Measurements from ENCODE around the gene RBCK1. TPM values are rescaled to one million over a fixed set of nuclear protein-coding genes. Genes with fewer than 3 reads are reported as not detected.

Gene RBCK1
- total and polyA plus RNA-seq, 9 of the 15 experiments (the other 6 are each of a cell fraction or from before 2014, with no cell fraction given), result 5.9 to 59.3 (median 26.5) TPM

DNA sequence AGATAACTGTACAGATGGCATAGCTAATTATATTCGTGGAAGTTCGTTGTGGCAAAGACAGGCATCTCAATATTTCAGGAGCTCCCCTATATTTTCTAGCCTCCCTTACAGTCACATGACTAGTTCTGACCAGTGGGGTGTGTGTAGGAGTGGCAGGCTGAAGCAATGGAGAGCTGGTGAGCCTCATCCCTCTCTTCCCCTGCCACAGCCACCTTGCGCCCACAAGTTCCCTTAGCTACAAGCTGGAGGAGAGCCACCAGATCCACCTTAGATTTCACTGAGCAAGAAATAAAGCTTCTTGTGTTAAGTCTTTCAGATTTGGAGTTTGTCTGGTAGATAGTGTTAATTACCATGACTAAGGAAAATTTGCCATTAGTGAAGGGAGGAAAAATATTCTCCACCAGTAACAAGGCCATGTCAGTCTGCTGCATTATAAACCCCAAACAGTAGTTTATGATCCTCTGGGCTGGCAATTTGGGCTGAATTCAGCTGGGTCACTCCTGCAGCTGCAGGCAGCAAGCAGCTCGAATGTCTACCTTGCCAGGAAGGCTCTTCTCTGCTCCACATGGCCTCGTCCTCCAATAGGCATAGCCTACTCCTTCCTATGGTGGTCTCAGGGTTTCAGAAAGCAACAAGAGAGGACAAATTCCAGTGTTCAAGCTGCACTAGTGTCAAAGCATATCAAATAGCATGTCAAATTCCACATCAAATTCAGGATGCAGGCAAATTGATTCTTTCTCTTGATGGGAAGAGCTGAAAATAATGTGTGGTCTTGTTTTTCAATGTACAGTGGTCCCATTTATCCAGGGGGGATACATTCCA is 7.4 kb upstream of the RBCK1 start (continued):
- TF ChIP-seq, protein P1, sequence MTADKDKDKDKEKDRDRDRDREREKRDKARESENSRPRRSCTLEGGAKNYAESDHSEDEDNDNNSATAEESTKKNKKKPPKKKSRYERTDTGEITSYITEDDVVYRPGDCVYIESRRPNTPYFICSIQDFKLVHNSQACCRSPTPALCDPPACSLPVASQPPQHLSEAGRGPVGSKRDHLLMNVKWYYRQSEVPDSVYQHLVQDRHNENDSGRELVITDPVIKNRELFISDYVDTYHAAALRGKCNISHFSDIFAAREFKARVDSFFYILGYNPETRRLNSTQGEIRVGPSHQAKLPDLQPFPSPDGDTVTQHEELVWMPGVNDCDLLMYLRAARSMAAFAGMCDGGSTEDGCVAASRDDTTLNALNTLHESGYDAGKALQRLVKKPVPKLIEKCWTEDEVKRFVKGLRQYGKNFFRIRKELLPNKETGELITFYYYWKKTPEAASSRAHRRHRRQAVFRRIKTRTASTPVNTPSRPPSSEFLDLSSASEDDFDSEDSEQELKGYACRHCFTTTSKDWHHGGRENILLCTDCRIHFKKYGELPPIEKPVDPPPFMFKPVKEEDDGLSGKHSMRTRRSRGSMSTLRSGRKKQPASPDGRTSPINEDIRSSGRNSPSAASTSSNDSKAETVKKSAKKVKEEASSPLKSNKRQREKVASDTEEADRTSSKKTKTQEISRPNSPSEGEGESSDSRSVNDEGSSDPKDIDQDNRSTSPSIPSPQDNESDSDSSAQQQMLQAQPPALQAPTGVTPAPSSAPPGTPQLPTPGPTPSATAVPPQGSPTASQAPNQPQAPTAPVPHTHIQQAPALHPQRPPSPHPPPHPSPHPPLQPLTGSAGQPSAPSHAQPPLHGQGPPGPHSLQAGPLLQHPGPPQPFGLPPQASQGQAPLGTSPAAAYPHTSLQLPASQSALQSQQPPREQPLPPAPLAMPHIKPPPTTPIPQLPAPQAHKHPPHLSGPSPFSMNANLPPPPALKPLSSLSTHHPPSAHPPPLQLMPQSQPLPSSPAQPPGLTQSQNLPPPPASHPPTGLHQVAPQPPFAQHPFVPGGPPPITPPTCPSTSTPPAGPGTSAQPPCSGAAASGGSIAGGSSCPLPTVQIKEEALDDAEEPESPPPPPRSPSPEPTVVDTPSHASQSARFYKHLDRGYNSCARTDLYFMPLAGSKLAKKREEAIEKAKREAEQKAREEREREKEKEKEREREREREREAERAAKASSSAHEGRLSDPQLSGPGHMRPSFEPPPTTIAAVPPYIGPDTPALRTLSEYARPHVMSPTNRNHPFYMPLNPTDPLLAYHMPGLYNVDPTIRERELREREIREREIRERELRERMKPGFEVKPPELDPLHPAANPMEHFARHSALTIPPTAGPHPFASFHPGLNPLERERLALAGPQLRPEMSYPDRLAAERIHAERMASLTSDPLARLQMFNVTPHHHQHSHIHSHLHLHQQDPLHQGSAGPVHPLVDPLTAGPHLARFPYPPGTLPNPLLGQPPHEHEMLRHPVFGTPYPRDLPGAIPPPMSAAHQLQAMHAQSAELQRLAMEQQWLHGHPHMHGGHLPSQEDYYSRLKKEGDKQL (CRISPR knock-in tag; IDR thresholded peaks at IDR 0.05; ENCODE audit: borderline replicate concordance), result no peak
- TF ChIP-seq L3MBTL2 (IDR thresholded peaks at IDR 0.05) (peak; percentile 49; the same call in 1 of the 2 replicates), DPF2 (IDR thresholded peaks at IDR 0.05) (peak; percentile 52; the same call in 1 of the 2 replicates), ZBTB17 (CRISPR knock-in tag; IDR thresholded peaks at IDR 0.05) (peak; percentile 92), HMG20B (CRISPR knock-in tag; IDR thresholded peaks at IDR 0.05) (no peak), BCOR (IDR thresholded peaks at IDR 0.05) (no peak), HNRNPH1 (optimal IDR thresholded peaks at IDR 0.05; ENCODE audit: low read depth, low read length) (no peak)
- TF ChIP-seq, protein P2, sequence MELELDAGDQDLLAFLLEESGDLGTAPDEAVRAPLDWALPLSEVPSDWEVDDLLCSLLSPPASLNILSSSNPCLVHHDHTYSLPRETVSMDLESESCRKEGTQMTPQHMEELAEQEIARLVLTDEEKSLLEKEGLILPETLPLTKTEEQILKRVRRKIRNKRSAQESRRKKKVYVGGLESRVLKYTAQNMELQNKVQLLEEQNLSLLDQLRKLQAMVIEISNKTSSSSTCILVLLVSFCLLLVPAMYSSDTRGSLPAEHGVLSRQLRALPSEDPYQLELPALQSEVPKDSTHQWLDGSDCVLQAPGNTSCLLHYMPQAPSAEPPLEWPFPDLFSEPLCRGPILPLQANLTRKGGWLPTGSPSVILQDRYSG (tag; conservative IDR thresholded peaks at IDR 0.05; ENCODE audit: low read depth), result 0 out of 2 replicates have a peak, but pooled peaks have one; percentile 41
- TF ChIP-seq, protein P3, sequence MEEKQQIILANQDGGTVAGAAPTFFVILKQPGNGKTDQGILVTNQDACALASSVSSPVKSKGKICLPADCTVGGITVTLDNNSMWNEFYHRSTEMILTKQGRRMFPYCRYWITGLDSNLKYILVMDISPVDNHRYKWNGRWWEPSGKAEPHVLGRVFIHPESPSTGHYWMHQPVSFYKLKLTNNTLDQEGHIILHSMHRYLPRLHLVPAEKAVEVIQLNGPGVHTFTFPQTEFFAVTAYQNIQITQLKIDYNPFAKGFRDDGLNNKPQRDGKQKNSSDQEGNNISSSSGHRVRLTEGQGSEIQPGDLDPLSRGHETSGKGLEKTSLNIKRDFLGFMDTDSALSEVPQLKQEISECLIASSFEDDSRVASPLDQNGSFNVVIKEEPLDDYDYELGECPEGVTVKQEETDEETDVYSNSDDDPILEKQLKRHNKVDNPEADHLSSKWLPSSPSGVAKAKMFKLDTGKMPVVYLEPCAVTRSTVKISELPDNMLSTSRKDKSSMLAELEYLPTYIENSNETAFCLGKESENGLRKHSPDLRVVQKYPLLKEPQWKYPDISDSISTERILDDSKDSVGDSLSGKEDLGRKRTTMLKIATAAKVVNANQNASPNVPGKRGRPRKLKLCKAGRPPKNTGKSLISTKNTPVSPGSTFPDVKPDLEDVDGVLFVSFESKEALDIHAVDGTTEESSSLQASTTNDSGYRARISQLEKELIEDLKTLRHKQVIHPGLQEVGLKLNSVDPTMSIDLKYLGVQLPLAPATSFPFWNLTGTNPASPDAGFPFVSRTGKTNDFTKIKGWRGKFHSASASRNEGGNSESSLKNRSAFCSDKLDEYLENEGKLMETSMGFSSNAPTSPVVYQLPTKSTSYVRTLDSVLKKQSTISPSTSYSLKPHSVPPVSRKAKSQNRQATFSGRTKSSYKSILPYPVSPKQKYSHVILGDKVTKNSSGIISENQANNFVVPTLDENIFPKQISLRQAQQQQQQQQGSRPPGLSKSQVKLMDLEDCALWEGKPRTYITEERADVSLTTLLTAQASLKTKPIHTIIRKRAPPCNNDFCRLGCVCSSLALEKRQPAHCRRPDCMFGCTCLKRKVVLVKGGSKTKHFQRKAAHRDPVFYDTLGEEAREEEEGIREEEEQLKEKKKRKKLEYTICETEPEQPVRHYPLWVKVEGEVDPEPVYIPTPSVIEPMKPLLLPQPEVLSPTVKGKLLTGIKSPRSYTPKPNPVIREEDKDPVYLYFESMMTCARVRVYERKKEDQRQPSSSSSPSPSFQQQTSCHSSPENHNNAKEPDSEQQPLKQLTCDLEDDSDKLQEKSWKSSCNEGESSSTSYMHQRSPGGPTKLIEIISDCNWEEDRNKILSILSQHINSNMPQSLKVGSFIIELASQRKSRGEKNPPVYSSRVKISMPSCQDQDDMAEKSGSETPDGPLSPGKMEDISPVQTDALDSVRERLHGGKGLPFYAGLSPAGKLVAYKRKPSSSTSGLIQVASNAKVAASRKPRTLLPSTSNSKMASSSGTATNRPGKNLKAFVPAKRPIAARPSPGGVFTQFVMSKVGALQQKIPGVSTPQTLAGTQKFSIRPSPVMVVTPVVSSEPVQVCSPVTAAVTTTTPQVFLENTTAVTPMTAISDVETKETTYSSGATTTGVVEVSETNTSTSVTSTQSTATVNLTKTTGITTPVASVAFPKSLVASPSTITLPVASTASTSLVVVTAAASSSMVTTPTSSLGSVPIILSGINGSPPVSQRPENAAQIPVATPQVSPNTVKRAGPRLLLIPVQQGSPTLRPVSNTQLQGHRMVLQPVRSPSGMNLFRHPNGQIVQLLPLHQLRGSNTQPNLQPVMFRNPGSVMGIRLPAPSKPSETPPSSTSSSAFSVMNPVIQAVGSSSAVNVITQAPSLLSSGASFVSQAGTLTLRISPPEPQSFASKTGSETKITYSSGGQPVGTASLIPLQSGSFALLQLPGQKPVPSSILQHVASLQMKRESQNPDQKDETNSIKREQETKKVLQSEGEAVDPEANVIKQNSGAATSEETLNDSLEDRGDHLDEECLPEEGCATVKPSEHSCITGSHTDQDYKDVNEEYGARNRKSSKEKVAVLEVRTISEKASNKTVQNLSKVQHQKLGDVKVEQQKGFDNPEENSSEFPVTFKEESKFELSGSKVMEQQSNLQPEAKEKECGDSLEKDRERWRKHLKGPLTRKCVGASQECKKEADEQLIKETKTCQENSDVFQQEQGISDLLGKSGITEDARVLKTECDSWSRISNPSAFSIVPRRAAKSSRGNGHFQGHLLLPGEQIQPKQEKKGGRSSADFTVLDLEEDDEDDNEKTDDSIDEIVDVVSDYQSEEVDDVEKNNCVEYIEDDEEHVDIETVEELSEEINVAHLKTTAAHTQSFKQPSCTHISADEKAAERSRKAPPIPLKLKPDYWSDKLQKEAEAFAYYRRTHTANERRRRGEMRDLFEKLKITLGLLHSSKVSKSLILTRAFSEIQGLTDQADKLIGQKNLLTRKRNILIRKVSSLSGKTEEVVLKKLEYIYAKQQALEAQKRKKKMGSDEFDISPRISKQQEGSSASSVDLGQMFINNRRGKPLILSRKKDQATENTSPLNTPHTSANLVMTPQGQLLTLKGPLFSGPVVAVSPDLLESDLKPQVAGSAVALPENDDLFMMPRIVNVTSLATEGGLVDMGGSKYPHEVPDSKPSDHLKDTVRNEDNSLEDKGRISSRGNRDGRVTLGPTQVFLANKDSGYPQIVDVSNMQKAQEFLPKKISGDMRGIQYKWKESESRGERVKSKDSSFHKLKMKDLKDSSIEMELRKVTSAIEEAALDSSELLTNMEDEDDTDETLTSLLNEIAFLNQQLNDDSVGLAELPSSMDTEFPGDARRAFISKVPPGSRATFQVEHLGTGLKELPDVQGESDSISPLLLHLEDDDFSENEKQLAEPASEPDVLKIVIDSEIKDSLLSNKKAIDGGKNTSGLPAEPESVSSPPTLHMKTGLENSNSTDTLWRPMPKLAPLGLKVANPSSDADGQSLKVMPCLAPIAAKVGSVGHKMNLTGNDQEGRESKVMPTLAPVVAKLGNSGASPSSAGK (IDR thresholded peaks at IDR 0.05), result peak; percentile 48; the same call in 1 of the 2 replicates
